Measurements from ENCODE around the gene RAB31. TPM values are rescaled to one million over a fixed set of nuclear protein-coding genes. Genes with fewer than 3 reads are reported as not detected.
A peak's percentile ranks its signal among the peaks of the same experiment; 100 is the strongest.

RAB31 gene
- total and polyA plus RNA-seq, 2 of the 13 experiments (the other 11 are each of a cell fraction or from before 2014, with no cell fraction given) = 1.1 to 1.7 TPM

DNA sequence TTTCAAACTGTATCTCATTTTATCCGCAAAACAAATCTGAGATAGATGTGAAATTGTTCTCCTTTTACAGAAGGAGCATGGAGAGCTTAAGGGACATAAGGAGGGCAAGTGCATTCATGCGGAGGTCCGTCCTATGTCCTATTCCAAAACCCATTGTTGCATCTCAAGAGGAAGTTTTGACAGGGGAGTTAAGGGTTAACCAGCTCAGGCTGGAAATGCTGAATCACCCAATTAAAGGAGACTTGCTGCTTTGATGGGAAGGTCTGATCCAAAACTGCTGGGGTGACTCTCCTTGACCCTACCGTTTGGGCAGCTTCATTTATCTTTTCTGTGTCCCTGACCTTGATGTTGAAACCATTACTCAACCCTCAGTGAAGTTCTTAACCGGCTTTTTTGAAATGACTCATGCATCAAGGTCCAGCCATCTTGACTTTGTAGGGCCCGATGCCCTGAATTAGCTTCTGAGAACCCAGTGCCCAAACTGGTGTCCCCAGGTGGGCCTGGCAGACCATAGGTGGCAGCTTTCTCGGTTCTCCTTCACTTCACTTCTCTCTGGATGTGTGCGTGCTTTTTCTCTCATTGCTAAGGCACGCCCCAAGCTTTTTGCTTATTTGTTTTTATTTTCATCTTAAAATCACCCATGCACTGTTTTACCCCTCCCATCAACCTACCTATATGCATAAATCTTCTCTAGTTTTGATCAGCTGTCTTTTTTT is 161.8 kb downstream of the RAB31 start (continued):
- TF ChIP-seq, protein P1, sequence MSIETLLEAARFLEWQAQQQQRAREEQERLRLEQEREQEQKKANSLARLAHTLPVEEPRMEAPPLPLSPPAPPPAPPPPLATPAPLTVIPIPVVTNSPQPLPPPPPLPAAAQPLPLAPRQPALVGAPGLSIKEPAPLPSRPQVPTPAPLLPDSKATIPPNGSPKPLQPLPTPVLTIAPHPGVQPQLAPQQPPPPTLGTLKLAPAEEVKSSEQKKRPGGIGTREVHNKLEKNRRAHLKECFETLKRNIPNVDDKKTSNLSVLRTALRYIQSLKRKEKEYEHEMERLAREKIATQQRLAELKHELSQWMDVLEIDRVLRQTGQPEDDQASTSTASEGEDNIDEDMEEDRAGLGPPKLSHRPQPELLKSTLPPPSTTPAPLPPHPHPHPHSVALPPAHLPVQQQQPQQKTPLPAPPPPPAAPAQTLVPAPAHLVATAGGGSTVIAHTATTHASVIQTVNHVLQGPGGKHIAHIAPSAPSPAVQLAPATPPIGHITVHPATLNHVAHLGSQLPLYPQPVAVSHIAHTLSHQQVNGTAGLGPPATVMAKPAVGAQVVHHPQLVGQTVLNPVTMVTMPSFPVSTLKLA (IDR thresholded peaks at IDR 0.05) = no peak
- no peak for TF ChIP-seq ZNF569 (CRISPR knock-in tag; IDR thresholded peaks at IDR 0.05; ENCODE audit: borderline replicate concordance)
- no peak for TF ChIP-seq ZNF547 (CRISPR knock-in tag; IDR thresholded peaks at IDR 0.05)
- TF ChIP-seq REXO4 (CRISPR knock-in tag; IDR thresholded peaks at IDR 0.05; ENCODE audit: borderline replicate concordance) = no peak
- 0 out of 2 replicates have a peak, but pooled peaks have one; percentile 49 for TF ChIP-seq IKZF5 (CRISPR knock-in tag; IDR thresholded peaks at IDR 0.05)
- no peak for TF ChIP-seq THAP9 (CRISPR knock-in tag; IDR thresholded peaks at IDR 0.05; ENCODE audit: borderline replicate concordance)
- no peak for TF ChIP-seq ZNF44 (CRISPR knock-in tag; IDR thresholded peaks at IDR 0.05)
- no peak for TF ChIP-seq ZNF747 (CRISPR knock-in tag; IDR thresholded peaks at IDR 0.05; ENCODE audit: borderline replicate concordance)
- no peak for TF ChIP-seq POLR2AphosphoS5 (IDR thresholded peaks at IDR 0.05; ENCODE audit: low read depth, low read length)
- TF ChIP-seq AKAP8 (CRISPR knock-in tag; IDR thresholded peaks at IDR 0.05) = no peak
- 0 out of 2 replicates have a peak, but pooled peaks have one; percentile 40 for TF ChIP-seq ERF (CRISPR knock-in tag; IDR thresholded peaks at IDR 0.05)
- no peak for TF ChIP-seq ZNF775 (CRISPR knock-in tag; IDR thresholded peaks at IDR 0.05; ENCODE audit: borderline replicate concordance)
- TF ChIP-seq KMT2A (CRISPR knock-in tag; IDR thresholded peaks at IDR 0.05) = no peak
- no peak for TF ChIP-seq CREB3 (CRISPR knock-in tag; IDR thresholded peaks at IDR 0.05)
- peak; percentile 51; the same call in 1 of the 2 replicates for TF ChIP-seq TGIF2 (CRISPR knock-in tag; IDR thresholded peaks at IDR 0.05)
- no peak for TF ChIP-seq ZNF382 (CRISPR knock-in tag; IDR thresholded peaks at IDR 0.05; ENCODE audit: borderline replicate concordance)
- TF ChIP-seq PTBP1 (IDR thresholded peaks at IDR 0.05; ENCODE audit: low read depth, low read length, poor library complexity, severe bottlenecking) = no peak
- TF ChIP-seq DNMT3B (CRISPR knock-in tag; conservative IDR thresholded peaks at IDR 0.05) = no peak
- TF ChIP-seq ZNF18 (CRISPR knock-in tag; IDR thresholded peaks at IDR 0.05; ENCODE audit: insufficient replicate concordance) = no peak
- no peak for TF ChIP-seq ZSCAN31 (CRISPR knock-in tag; IDR thresholded peaks at IDR 0.05; ENCODE audit: low read depth)
- TF ChIP-seq ZNF75D (CRISPR knock-in tag; IDR thresholded peaks at IDR 0.05; ENCODE audit: borderline replicate concordance) = no peak
- TF ChIP-seq HDAC1 (CRISPR knock-in tag; IDR thresholded peaks at IDR 0.05) = 0 out of 2 replicates have a peak, but pooled peaks have one; percentile 46
